Body of pancreas (tissue), 4 donors: ENCODE data around the gene APOA4. TPM values are rescaled to one million over a fixed set of nuclear protein-coding genes. Genes with fewer than 3 reads are reported as not detected.

Experiments used
- ATAC-seq: fragments of 150-250 bp; one replicate; pipeline ENCODE4 v1.9.1; 2016
- DNase-seq, 4 donors: peaks; one replicate each; pipeline ENCODE4 v3.0.0-alpha.2; 2019
- H3K27ac ChIP-seq, 4 donors: fragments of 200-600 bp; sonication (generic); 1 replicate in 3 of 4; 2 replicates in 1 of 4; pipeline versions ENCODE4 v1.5.1 to v1.6.1; 2016 to 2019; ENCODE audit warnings: mild to moderate bottlenecking in 1 of 4, mixed read lengths in 1 of 4, moderate library complexity in 1 of 4
- H3K27me3 ChIP-seq, 2 donors: fragments of 200-600 bp; sonication (generic); one replicate each; pipeline ENCODE4 v1.6.0; 2016; ENCODE audit warnings: mild to moderate bottlenecking in 1 of 2
- H3K36me3 ChIP-seq, 2 donors: fragments of 200-600 bp; sonication (generic); replicated peaks in 1 of 2; 2 replicates each; pipeline ENCODE4 v1.5.1; 2016; ENCODE audit warnings: low read depth in 2 of 2; ENCODE audit not compliant: insufficient read depth in 1 of 2
- H3K4me1 ChIP-seq: fragments of 200-600 bp; sonication (generic); one replicate; pipeline ENCODE4 v1.6.0; 2016
- H3K4me3 ChIP-seq, 2 donors: fragments of 200-600 bp; sonication (generic); 1 replicate in 1 of 2; 2 replicates in 1 of 2; pipeline ENCODE4 v1.5.1; 2016 to 2019
- H3K9me3 ChIP-seq, 3 donors: fragments of 200-600 bp; sonication (generic); 1 replicate in 2 of 3; 2 replicates in 1 of 3; pipeline ENCODE4 v1.5.1; 2016
- CTCF ChIP-seq, 7 experiments: fragments of 450-650 bp in 4 of 7; fragments of 200-600 bp in 3 of 7; sonication (generic) in 3 of 7; IDR thresholded peaks; one replicate each; pipeline ENCODE4 v1.5.1; 2016 to 2019; ENCODE audit warnings: antibody characterized with exemption in 7 of 7
- POLR2A ChIP-seq, 3 donors: fragments of 450-650 bp; IDR thresholded peaks; one replicate each; pipeline ENCODE4 v1.6.1; 2016; ENCODE audit warnings: antibody characterized with exemption in 3 of 3, mild to moderate bottlenecking in 2 of 3
- WGBS, 2 donors: methylation state at CpG; one replicate each; pipeline ENCODE4 v1.1.5; 2017; 5-methylcytosine and 5-hydroxymethylcytosine counted together
- intact Hi-C: fragments of 100-400 bp; cut with DNase I; formaldehyde crosslinking; loops from one replicate; pipeline ENCODE4 v1.15.1; 2023
- total RNA-seq, 2 donors: library from RNA; depleted of rRNA; stranded (reverse); fragments of >200 nt; gene quantifications; one replicate each; pipeline ENCODE4 v1.1.0, GENCODE V29; 2016

Gene APOA4
- total RNA-seq, 2 donors from 2014 or later, result not detected

GRCh38 chr11:116844722-116845121 lies 21.6 kb upstream of the APOA4 start:
- H3K4me3 ChIP-seq, result no peak overlapping the region
- H3K27me3 ChIP-seq, result no peaks in the 10 kb centered on the region
- H3K9me3 ChIP-seq, result no peaks in the 10 kb centered on the region
- TF ChIP-seq POLR2A (IDR thresholded peaks at IDR 0.05) (no peak), CTCF (IDR thresholded peaks at IDR 0.05) (no peak)
- H3K36me3 ChIP-seq, result peaks cover 9 to 22% of the 10 kb centered on the region in 2 donors
- 86 to 93% methylated on average over 4 of the region's 4 CpGs for WGBS, 2 donors
- no peak overlapping the region for H3K27ac ChIP-seq
- no peaks in the 10 kb centered on the region for H3K4me1 ChIP-seq
- intact Hi-C loops, result no loop called here
- DNase-seq (no peak), ATAC-seq (no peak)

- no peak for DNase-seq
- H3K36me3 ChIP-seq, result peaks cover 9 to 22% of the 10 kb centered on the region in 2 donors
- H3K4me1 ChIP-seq, result no peaks in the 10 kb centered on the region
- TF ChIP-seq CTCF (IDR thresholded peaks at IDR 0.05), result no peak
- no peak for TF ChIP-seq POLR2A (IDR thresholded peaks at IDR 0.05)
- ATAC-seq, result no peak
- H3K4me3 ChIP-seq, result no peak overlapping the region
- no peak overlapping the region for H3K27ac ChIP-seq
- 91 to 95% methylated on average over 7 to 9 of the region's 9 CpGs for WGBS, 2 donors
- no peaks in the 10 kb centered on the region for H3K9me3 ChIP-seq
- intact Hi-C loops, result no loop called here
- H3K27me3 ChIP-seq, result no peaks in the 10 kb centered on the region
Observed at GRCh38 chr11:116843661-116844060, 20.6 kb upstream of the APOA4 start.

- TF ChIP-seq CTCF (IDR thresholded peaks at IDR 0.05) (no peak), POLR2A (IDR thresholded peaks at IDR 0.05) (no peak)
- Histone ChIP-seq H3K27me3 (no peaks in the 10 kb centered on the region), H3K36me3 (peaks cover 9 to 22% of the 10 kb centered on the region in 2 donors), H3K27ac (no peak overlapping the region), H3K4me1 (no peaks in the 10 kb centered on the region), H3K9me3 (no peaks in the 10 kb centered on the region), H3K4me3 (no peak overlapping the region)
- WGBS, 2 donors, result 80 to 87% methylated on average over 4 of the region's 4 CpGs
- intact Hi-C loops, result no loop called here
- DNase-seq, result no peak
- ATAC-seq, result no peak
Observed at GRCh38 chr11:116842909-116843308, 19.8 kb upstream of the APOA4 start.

- ATAC-seq (no peak), DNase-seq (no peak)
- TF ChIP-seq POLR2A (IDR thresholded peaks at IDR 0.05) (no peak), CTCF (IDR thresholded peaks at IDR 0.05) (no peak)
- 93 to 97% methylated on average over 4 of the region's 4 CpGs for WGBS, 2 donors
- H3K27ac ChIP-seq, result no peak overlapping the region
- intact Hi-C loops, result no loop called here
- no peaks in the 10 kb centered on the region for H3K4me1 ChIP-seq
- peaks cover 9 to 19% of the 10 kb centered on the region in 2 donors for H3K36me3 ChIP-seq
- H3K9me3 ChIP-seq, result no peaks in the 10 kb centered on the region
- no peaks in the 10 kb centered on the region for H3K27me3 ChIP-seq
- no peak overlapping the region for H3K4me3 ChIP-seq
Observed at GRCh38 chr11:116842117-116842516, 19.0 kb upstream of the APOA4 start.

- no peak for TF ChIP-seq CTCF (IDR thresholded peaks at IDR 0.05)
- no peak for TF ChIP-seq POLR2A (IDR thresholded peaks at IDR 0.05)
- Histone ChIP-seq H3K27me3 (no peaks in the 10 kb centered on the region), H3K9me3 (no peaks in the 10 kb centered on the region), H3K27ac (no peak overlapping the region), H3K36me3 (peaks cover 0 to 7% of the 10 kb centered on the region in 2 donors), H3K4me1 (peaks cover 13% of the 10 kb centered on the region), H3K4me3 (no peak overlapping the region)
- intact Hi-C loops, result no loop called here
- ATAC-seq (no peak), DNase-seq (no peak)
- 71 to 78% methylated on average over 8 to 9 of the region's 9 CpGs for WGBS, 2 donors
Observed at GRCh38 chr11:116840746-116841296, 17.7 kb upstream of the APOA4 start.
